ENCODE data around the gene RAB27A. TPM values are rescaled to one million over a fixed set of nuclear protein-coding genes. Genes with fewer than 3 reads are reported as not detected.

The RAB27A gene
- total and polyA plus RNA-seq, 2 of the 8 experiments (the other 6 are each of a cell fraction or from before 2014, with no cell fraction given): 2.3 to 6.5 TPM

DNA sequence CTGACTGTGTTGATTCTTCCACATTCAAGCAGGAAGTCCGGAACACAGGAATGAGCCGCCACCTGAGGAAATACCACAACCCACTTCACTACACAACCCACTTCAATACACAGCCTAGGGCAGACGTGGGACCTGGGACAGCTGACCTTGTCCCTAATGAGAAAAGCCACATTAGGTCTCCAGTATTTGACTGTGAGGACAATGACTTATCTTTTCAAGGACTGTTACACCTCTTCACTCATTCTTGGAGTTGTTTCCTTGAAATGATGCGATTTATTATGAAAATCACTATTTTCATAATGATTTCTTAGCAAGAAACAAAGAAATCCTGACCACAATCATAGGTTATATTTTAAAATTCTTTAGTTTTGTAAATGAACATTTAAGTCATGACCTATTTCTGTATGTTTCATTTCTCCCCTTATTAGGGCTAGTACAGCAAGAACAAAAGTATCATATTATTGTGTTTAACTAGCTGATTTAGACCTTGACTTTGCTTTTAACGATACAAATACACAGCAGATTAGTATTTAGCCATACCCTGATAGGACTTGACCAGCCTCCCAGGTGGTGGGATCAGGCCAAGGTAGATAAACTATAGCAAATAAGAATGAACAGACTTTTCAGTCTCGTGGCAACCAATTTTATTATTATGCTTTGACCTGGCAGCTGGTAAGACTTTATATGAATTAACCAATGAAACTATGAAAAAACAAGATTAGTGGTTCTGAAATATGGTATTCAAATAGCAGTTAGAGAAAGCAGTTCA, 6.0 kb downstream of the RAB27A start:
- WGBS, 2 experiments (ENCODE audit: extremely low coverage in 1 of 2, insufficient coverage in 1 of 2, insufficient read length in 1 of 2, insufficient replicate concordance in 2 of 2, low coverage in 1 of 2, low lambda C conversion rate in 2 of 2, missing lambda C conversion rate in 1 of 2): 91% methylated on average over 6 of the region's 6 CpGs; no CpG with 5 or more reads in 1 of the 2 experiments
- TF ChIP-seq CTBP2 (IDR thresholded peaks at IDR 0.05; ENCODE audit: borderline replicate concordance, insufficient read depth, insufficient read length, low read length): no peak
- no peak for TF ChIP-seq YY1 (IDR thresholded peaks at IDR 0.05; ENCODE audit: low read depth, low read length)
- no peak for TF ChIP-seq EZH2 (IDR thresholded peaks at IDR 0.05; ENCODE audit: low read depth, low read length, severe bottlenecking)
- TF ChIP-seq BCL11A (IDR thresholded peaks at IDR 0.05; ENCODE audit: low read depth in 2 of 2, low read length in 2 of 2): no peak
- TF ChIP-seq BACH1 (IDR thresholded peaks at IDR 0.05; ENCODE audit: low read length): no peak
- TF ChIP-seq, protein P1, sequence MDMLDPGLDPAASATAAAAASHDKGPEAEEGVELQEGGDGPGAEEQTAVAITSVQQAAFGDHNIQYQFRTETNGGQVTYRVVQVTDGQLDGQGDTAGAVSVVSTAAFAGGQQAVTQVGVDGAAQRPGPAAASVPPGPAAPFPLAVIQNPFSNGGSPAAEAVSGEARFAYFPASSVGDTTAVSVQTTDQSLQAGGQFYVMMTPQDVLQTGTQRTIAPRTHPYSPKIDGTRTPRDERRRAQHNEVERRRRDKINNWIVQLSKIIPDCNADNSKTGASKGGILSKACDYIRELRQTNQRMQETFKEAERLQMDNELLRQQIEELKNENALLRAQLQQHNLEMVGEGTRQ (IDR thresholded peaks at IDR 0.05; ENCODE audit: low read length): no peak
- TF ChIP-seq, protein P2, sequence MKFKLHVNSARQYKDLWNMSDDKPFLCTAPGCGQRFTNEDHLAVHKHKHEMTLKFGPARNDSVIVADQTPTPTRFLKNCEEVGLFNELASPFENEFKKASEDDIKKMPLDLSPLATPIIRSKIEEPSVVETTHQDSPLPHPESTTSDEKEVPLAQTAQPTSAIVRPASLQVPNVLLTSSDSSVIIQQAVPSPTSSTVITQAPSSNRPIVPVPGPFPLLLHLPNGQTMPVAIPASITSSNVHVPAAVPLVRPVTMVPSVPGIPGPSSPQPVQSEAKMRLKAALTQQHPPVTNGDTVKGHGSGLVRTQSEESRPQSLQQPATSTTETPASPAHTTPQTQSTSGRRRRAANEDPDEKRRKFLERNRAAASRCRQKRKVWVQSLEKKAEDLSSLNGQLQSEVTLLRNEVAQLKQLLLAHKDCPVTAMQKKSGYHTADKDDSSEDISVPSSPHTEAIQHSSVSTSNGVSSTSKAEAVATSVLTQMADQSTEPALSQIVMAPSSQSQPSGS (IDR thresholded peaks at IDR 0.05; ENCODE audit: low read length): no peak
- TF ChIP-seq CREB1 (IDR thresholded peaks at IDR 0.05): no peak
- TF ChIP-seq CBX8 (IDR thresholded peaks at IDR 0.05; ENCODE audit: borderline replicate concordance, low read depth, low read length): no peak
- TF ChIP-seq HDAC6 (IDR thresholded peaks at IDR 0.05; ENCODE audit: low read depth, low read length): no peak

More for the DNA sequence above, 6.0 kb downstream of the RAB27A start:
- Histone ChIP-seq H4K20me1 (replicated peaks in 1 of 2; ENCODE audit: control insufficient read depth in 1 of 2, insufficient read depth in 2 of 2, low read length in 2 of 2) (no peaks in the 10 kb centered on the region), H3K79me1 (ENCODE audit: low read depth, low read length) (no peaks in the 10 kb centered on the region), H4K8ac (ENCODE audit: extremely low read depth, insufficient read depth, low read length) (no peak overlapping the region), H3K9me3 (ENCODE audit: insufficient read depth in 2 of 2, low read depth in 1 of 2, low read length in 1 of 2) (no peaks in the 10 kb centered on the region), H2AFZ (ENCODE audit: low read length) (no peak overlapping the region), H3K4me3 (ENCODE audit: extremely low read depth in 1 of 4, insufficient read depth in 2 of 4, low read depth in 3 of 4, low read length in 4 of 4) (no peak overlapping the region), H2BK12ac (ENCODE audit: low read depth, low read length) (no peak overlapping the region), H3K4me2 (ENCODE audit: insufficient read depth in 1 of 2, low read depth in 2 of 2, low read length in 2 of 2) (no peak overlapping the region), H4K5ac (ENCODE audit: insufficient read length, low read depth, low read length) (no peak overlapping the region), H2AK5ac (ENCODE audit: low read depth, low read length) (no peak overlapping the region), H3K79me2 (ENCODE audit: control insufficient read depth in 1 of 2, insufficient read depth in 2 of 2, low read length in 2 of 2) (no peaks in the 10 kb centered on the region), H2BK15ac (ENCODE audit: low read length) (no peak overlapping the region), H3K4me1 (replicated peaks in 1 of 4; ENCODE audit: control insufficient read depth in 3 of 4, insufficient read depth in 4 of 4, low read length in 3 of 4) (no peaks in the 10 kb centered on the region), H3K23ac (ENCODE audit: insufficient read length) (no peak overlapping the region), H3K23me2 (ENCODE audit: low read depth, low read length) (no peaks in the 10 kb centered on the region), H3K18ac (ENCODE audit: extremely low read depth, low read length) (no peak overlapping the region), H3K14ac (ENCODE audit: insufficient read length) (no peak overlapping the region), H2BK20ac (ENCODE audit: low read length) (no peak overlapping the region), H3K9ac (replicated peaks in 1 of 4; ENCODE audit: extremely low read depth in 1 of 4, low read depth in 3 of 4, low read length in 3 of 4) (no peak overlapping the region), H3K27me3 (replicated peaks in 1 of 4; ENCODE audit: control insufficient read depth in 3 of 4, extremely low read depth in 1 of 4, insufficient read depth in 3 of 4, low read length in 3 of 4) (no peaks in the 10 kb centered on the region; a peak in 1 of 7 replicates), H3K4ac (replicated peaks; ENCODE audit: insufficient read length, low read depth, low read length) (no peak overlapping the region), H3K56ac (replicated peaks; ENCODE audit: insufficient read length, low read depth, low read length) (no peak overlapping the region), H2BK120ac (replicated peaks; ENCODE audit: low read depth, low read length) (no peak overlapping the region), H2BK5ac (ENCODE audit: low read depth, low read length) (no peak overlapping the region), H3K27ac (ENCODE audit: low read depth, low read length) (no peak overlapping the region), H3K36me3 (ENCODE audit: control insufficient read depth in 2 of 4, insufficient read depth in 4 of 4, low read length in 3 of 4) (no peaks in the 10 kb centered on the region), H4K91ac (replicated peaks; ENCODE audit: insufficient read length, low read length) (no peak overlapping the region)
- no peak for FAIRE-seq
- CTCF ChIA-PET (ENCODE audit: partially characterized antibody): no interaction called here
- POLR2A ChIA-PET (ENCODE audit: partially characterized antibody): no interaction called here
- no peak for DNase-seq (ENCODE audit: low read depth in 1 of 2, low spot score in 2 of 2)
